Measurements from ENCODE around the gene FYN. TPM values are rescaled to one million over a fixed set of nuclear protein-coding genes. Genes with fewer than 3 reads are reported as not detected.

The FYN gene
- polyA plus RNA-seq, 5 donors, result 105 to 153 (median 140) TPM

GRCh38 chr6:111855753-111856152, 17.5 kb downstream of the FYN start:
- DNase-seq, result no peak

- no peak for DNase-seq
Observed at GRCh38 chr6:111854683-111855082, 18.6 kb downstream of the FYN start.

GRCh38 chr6:111852725-111853124, 20.5 kb downstream of the FYN start:
- peak; percentile 47 to 69 for DNase-seq

GRCh38 chr6:111850295-111850937, 22.8 kb downstream of the FYN start:
- DNase-seq, result no peak

DNA sequence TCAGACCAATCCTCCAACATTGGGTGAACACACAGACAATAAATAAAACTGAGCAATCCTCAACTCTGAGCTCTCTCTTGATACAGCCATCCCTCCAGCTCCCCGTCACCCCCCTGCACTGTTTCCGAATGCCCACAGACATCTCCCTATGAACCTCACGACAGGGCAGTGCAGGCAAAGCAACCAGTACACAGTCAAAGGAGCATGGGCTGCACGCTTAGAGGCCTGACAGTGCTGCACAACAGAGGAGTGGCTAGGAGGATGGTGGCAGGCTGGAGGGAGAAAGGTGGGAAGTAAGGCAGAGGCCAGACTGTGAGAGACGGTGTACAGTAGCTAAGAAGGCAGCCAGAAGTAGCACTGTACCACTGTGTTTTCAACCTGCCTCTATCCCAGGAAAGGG, 24.0 kb downstream of the FYN start:
- no peak for DNase-seq

DNA sequence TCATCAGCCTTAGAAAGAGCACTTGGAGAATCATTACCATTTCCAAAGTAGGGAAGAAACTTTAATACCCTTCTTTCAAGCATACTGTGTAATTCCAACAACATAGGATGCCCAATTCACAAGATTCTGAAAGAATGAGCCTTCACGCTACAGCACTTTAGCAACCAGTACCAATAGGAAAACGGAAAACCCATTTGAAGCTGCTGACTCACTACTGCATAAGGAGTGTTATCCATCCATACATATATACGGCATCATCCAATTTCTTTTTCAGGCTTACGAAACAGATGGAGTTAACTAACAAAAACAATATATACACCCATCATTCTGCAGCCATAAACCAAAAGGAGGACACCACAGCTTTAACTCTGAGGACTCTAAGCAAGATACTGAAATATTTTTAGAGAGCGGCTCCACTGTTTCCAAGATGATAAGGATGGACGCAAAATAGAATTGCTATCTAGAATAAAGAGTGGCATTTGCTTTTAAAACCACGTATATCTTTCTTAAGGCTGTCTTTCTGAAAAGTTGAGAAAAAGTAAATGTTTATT, 24.9 kb downstream of the FYN start:
- no peak for DNase-seq

DNA sequence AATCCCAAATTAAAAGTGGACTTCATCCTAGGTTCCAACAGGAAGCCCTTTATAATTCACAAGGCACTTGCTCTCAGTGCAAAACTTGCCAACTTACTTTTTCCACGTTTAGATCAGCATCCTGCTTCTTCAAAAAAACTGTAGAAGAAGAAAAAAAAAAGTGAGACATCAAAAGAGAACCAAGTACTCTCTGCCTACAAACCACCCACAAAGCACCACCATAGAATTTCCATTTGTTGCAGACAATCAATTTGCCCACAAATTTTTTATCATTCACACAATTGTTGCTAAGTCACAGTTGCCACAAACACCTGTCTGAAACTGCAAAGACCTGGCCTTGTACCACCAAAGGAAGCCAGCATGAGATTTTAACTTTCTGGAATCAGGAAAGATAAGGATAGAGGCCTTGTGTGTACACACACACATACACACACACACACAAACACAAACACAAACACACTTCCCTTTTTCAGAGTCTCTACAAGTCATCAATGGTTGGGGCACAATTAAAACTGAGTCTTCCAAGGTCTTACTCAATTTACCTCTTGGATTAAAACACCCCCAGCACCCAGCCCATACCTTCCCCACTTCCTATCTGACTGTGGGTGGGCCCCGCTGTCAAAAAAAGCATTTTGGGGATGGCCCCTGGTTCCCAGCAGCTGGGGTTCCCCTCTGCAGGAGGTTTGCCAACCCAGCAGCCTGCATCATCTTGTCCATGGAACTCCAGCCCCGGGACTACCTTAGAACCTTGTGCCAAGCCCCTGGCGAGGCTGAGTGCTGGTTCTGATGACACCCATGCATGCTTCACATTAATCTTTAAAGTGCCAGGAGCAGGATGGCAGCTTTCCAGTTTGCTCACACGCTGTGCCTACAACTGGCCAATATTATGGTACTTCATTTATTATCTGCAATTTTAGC, 26.5 kb downstream of the FYN start:
- no peak for DNase-seq

DNA sequence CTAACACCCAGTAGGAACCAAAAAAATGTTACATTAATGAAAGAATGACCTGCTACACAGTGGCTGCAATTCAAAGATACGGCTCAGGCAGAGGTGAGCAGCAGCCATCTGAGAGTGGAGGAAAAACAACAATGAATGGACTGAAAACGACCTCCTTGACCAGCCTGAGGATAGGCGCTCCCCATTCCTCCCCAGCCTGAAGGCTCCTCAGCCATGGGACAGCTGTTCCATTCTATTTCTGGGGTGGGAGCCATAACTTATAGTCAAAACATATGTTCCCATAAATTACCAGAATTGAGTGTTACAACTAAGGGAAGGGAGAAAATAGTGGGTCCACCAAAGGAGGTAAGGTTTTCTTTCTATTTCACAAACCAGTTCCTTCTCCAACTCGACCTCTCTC, 27.2 kb downstream of the FYN start:
- DNase-seq, result no peak

- no peak for DNase-seq
Observed at GRCh38 chr6:111845441-111845871, 27.8 kb downstream of the FYN start.

DNA sequence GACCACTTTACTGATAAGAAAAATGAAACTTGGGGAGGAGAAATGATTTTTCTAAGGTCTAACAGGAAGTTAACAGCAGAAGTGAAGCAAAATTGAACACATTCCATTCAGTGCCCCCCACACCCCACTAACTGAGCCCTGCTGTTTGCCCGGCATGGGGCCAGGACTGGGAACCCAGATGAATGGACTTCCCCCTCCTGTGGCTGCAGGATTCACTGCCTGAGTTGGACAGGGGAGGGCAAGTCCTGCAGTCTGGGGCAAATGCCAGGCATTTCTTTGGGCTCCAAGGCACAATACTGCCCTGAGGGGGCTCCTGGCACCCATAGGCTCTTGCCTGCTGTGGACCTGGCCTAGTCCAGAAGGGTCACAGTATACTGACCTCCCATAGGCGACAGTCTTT, 28.3 kb downstream of the FYN start:
- no peak for DNase-seq

GRCh38 chr6:111844376-111844775, 28.9 kb downstream of the FYN start:
- no peak for DNase-seq

DNA sequence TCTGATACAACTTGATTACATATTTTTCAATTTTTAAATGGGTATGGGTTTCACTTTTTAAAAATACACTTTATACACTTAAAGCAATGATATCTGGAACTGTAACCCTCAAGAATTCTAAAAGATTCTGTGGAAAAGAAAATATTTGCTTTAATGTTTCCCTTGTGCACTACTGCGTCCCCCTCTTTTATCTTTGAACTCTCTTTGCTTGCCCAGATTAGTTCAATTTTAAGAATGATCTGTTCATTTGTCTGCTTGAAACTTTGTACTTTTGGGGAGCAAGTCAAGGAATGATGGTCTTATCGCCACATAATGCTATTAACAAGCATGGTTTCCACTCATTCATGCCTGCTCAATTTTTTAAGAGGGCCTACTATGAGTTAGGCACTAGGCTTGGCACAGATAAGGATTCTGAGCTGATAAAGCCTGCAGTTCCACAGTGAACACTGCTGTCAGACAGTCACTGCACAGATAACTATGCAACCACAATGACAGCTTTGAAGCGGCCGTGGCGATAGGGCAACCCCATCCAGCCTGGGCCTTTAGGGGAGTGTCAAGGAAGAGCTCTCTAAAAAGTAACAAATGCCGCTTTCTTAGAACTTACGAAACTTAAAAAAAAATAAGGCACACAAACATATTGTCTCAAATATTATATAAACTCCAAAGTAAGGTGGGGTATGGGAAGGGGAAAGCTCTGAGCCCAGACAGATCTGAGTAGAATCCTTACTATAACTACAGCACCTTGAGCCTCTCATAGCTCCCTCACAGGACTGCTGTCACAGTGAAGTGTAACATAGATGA, 29.7 kb downstream of the FYN start:
- no peak for DNase-seq

DNA sequence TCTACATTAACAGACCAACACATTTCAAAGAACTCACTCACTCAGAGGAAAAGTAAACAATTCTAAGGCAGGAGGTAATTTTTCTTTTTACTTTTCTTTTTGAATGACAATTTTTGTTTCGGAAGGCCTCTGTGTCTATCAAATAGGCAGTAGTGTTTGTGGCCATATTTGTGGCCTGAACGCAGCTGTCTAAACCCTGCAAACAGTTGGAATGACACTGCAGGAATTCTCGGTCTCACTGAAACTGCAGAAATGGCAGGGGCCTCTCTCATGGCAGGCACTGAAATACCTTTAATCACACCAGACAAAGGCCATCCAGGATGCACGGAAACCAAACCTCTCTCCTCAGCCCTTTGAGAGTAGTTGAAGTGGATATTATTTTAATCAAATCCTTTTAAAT, 30.4 kb downstream of the FYN start:
- DNase-seq, result no peak

DNA sequence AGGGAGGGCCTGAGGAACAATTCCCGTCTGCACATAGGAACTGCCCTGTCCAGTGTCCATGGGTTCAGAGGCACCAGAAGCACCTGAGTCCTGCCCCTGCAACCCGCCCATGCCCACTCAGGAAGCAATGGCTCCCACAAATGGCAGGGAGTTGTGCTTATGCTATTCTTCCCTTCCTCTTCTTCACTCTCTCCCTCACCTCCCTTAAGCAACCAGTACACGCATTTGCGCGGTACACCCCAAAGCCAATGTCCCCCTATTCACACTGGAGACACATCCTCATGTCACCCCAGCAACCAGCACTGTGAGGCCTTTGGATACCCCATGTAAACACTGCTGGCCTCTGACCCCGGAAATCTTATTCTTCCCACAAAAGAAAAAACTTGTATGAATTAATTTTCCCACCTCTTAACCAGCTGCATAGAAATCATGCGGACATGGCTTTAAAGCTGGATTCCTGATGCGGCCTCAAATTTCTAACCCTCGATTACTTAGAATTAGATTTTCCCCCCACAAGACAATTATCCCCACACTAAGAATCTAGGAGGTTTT, 30.9 kb downstream of the FYN start:
- DNase-seq, result no peak

GRCh38 chr6:111841822-111842221, 31.4 kb downstream of the FYN start:
- no peak for DNase-seq

DNA sequence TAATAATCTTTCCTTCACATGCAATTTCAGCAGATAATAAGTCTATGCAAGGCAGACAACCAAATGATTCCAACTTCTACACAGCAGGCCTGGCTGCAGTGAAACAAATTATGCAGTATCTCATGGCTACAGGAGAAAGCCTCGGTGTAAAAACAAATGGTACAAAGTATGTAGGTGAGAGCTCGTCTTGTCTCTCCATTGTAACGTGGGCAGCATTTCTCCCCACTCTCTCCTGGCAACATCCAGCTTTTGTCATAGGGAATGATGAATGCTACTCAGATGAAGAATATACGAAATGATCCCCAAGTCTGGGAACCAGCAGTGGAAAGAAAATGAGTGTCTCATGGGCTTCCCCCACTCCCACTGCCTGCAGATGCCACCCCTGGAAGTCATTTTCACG, 32.4 kb downstream of the FYN start:
- DNase-seq, result no peak

DNA sequence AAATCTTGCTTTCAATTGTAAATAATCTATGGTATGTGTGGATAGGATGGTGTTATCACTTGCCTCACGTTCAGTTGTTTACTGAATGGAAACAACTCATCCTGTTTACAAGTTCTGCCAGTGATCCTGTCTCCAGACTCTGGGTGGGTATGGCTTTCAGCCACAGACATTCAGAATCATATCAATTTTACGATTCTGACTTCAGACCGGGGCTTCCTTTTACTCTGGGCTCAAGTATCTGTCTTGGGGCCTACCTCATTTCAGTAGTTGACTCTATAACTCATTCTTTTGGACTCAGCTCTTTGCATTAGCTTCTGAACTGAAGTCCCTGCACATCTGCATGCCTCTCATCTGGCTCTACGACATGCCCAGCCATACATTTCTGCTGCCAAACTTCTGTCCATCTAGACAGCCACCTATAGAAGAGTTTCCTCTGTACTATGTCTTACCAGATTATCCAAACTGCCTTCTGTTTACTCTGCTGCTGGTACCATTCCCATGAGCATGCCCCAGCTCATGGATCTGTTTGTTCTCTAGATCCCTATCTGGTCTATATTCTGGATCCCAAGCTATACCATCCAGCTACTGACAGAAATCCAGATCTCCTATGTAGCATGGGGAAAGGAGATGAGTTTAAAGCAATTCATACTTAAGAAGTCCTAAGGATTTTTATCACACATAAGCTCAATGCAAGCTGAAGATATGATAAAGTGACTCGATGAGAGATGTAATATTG, 34.3 kb downstream of the FYN start:
- DNase-seq, result no peak

DNA sequence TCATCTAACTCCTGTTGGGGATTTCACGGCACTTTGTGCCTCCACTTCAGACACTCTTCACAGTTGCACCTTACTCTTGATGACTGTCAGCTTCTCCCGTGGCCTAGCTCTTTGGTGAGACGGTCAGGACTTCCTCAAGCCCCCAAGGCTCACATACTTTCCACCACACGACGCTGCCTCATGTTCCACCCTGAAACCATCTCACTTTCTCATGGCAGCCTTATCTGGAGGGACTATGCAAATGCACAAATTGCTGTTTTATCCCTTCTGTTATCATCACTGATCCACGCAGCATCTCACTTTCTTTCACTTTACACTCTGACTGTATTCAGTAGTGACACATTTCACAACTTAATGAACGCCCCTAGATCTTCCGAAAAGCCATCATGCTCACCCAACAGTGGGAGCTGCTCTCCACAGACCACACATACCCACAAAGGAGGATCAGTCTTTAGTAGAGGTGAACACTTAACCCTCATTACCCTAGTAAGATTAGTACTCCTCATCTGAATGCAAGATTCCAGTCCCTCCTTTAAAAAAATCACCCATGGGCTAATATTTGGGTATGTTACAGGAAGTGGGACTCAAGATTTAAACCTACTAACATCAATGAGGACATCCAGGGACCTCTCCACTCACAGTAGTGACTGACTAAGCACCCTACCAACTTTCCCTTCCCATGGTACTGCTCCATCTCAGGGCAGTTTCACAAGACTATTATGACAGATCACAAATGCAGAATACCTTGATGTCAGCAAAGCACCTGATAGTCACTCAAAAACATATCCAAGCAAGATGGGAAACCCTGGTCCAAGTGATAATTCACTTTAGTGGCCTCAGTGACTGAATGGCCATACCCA, 35.4 kb downstream of the FYN start:
- no peak for DNase-seq

GRCh38 chr6:111837007-111837406, 36.2 kb downstream of the FYN start:
- no peak for DNase-seq

DNA sequence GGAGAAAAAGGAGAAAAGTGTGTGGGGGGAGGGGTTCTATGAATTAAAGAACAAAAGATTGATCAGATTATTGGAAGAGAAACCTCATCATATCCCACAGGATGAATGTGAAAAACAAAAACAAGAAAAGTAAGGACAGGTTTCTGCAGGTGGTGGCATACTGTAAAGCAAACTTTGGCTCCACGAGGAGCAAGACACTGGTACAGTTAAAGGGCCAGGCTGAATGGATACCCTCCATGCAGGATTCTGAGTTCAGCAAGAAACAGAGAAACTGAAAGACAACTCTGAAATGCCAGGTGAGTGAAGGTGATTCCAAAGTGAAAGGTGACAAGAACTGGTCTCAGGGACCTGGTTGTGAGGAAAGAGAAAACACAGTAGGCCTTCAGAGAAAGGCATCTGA, 37.4 kb downstream of the FYN start:
- no peak for DNase-seq

Measured in right lung (tissue), 5 donors.